ENCODE measurements around the gene ROBO2.
"Not testable (repeated sequence)": the region's sequence is repeated elsewhere in the genome, so short reads cannot be mapped to it uniquely, and the experiment has no call there.

Gene ROBO2

DNA sequence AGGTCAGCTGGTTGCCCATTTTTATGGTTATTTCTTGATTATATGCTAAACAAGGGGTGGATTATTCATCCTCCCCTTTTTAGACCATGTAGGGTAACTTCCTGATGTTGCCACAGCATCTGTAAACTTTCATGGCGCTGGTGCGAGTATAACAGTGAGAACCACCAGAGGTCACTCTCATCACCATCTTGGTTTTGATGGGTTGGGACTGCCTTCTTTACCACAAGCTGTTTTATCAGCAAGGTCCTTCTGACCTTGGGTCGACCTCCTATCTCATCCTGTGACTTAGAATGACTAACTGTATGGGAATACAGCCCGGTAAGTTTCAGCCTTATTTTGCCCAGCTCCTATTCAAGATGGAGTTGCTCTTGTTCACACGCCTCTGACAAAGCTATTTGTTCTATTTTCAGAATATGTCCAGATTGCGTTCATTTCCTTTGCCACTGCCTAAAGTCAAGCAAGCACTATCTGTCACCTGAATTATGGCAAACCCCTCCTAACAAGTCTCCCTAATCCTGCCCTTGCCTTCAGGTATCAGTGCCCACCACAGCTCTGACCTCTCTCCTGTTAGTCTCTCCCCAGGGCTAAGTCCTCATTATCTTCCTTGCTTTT, 308.5 kb downstream of the ROBO2 start:
- no peak for DNase-seq

DNA sequence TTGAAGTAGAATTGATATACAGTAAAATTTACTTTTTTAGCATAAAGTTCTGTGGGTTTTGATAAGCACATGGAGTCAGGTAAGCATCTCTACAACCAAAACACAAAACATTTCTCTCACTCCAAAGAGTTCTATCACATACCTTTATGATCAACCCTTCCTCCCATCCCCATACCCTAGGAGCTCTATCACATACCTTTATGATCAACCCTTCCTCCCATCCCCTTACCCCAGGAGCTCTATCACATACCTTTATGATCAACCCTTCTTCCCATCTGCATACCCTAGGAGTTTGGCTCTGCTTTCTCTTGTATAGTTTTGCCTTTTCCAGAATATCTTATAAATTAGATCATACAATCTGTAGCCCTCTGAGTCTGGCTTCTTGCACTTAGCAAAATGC, 315.1 kb downstream of the ROBO2 start:
- no peak for DNase-seq

DNA sequence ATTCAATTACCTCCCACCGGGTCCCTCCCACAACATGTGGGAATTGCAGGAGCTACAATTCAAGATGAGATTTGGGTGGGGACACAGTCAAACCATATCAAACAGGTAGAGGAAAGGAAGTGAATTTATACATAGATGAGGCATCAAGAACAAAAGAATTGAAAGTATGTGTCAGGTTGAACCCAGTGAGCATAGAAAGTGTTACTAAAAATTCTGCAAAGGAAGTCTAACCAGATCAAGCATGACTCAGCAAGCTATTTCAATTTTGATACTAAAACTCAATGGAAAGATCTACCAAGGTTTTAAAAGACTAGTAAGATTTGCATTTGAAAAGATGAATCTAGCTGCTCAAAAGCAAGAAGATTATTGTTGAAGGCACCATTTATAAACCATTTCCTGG, 323.0 kb downstream of the ROBO2 start:
- DNase-seq, result no peak

DNA sequence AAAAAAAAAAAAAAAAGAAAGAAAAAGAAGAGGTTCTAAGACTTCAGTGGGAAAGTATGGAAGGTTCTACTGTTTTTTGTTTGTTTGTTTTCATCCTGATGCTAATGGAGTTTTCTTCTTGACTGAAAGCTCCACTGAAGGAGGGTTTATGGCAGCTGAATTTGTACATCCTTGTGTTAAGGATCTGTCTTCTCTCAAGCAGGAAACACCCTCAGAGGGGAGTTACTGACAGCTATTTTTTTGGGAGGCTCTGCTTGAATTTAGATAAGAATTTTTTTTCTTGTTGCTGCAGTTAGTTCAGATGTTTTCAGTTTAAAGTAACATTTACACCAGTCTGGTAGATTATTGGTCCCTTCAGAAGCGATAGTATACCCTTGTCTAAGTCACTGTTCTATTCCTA, 325.3 kb downstream of the ROBO2 start:
- DNase-seq, result no peak

DNA sequence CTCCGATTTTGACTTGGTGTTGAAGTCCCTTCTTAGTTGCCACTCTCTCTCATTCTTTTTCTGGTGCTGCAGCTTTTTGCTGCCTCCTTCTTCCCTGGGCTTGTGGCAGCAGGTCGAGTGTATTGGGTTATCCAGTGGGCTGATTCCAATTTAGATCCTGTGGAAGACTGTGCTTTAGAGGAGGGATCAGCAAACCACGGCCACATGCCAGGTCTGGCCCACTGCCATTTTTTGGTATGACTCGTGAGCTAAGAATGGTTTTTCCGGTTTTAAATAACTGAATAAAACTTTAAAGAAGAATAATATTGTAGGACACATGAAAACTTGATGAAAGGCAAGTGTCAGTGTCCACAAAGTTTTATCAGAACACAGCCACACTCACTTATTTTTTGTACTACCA, 330.5 kb downstream of the ROBO2 start:
- no peak for DNase-seq

DNA sequence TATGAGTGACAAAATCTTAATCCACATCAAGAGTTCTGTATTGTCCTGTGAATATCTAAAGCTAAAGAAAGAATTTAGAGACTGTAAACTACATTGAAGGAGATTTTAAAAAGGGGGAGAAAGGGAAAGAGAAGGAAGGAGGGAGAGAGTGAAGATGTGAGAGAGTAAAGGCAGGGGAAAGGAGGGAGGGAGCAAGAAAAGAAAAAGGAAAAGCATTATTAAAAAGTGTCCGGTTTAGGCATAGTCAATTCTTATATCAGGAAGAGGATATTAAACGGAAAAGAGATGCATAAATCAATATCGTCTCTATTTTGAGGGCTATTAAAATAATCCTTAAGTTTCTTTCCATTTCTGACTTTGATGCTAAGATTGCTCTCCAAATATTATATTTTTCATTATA, 332.1 kb downstream of the ROBO2 start:
- no peak for DNase-seq

DNA sequence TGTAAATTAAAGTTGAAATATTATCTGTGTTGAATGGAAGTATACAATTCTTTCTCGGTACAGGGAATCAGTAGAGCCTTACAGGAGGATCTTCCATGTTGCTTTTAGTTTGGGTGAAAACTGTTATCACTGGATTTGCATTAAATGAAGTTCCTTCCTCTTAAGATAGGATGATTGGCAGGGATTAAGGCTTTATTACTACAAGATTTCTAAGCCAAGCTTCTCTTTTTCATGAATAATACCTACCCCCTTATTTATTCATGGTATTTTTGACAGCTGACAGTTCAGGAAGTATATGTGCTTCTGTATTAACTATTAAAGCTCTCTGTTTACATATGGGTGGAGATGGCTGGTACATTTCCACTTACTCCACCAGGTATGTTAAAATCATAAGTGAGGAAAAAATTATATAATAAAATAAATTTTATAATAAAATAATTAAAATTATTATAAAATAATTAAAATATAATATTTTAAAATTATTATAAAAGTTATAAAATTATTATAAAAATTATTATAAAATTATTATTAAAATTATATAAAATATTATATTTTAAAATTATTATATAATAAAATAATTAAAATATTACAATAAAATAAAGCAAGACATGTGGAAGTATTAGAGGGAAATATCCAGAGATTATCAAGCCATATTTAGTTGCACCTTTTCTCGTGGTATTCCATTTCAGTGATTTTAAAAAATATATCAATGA, 332.9 kb downstream of the ROBO2 start:
- DNase-seq, result no peak

DNA sequence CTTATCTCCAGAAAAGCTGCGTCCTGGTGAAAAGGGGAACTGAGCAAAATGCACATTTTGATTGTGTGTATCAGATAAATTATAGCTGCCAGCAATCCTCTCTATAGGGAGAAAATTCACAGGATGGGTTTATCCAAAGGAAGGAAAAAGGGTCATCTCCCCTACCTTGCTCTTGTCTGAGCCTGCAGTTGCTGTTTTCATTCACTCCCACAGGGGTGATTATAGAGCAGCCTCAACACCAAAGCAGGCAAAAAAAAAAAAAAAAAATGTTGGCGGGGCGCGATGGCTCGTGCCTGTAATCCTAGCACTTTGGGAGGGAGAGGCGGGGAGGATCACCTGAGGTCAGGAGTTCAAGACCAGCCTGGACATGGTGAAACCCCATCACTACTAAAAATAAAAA, 333.7 kb downstream of the ROBO2 start:
- no peak for DNase-seq

DNA sequence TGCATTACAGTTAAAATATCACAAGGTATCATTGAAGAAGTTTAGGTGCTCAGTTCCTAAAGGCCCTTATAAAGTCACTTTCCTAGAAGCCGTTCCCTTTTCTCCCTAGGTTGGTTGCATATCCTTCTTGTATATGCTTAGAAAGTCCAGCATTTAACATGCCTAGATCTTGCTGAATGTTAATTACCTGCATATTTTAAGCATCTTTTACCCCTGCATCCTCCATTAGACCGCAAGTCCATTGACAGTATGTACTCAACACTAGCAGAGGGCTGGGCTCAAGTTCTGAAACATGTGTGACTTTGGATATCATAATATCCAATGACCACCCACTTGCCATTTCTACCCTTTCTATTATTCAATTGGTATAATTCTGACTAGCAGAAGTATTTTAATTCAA, 336.6 kb downstream of the ROBO2 start:
- DNase-seq, result no peak

DNA sequence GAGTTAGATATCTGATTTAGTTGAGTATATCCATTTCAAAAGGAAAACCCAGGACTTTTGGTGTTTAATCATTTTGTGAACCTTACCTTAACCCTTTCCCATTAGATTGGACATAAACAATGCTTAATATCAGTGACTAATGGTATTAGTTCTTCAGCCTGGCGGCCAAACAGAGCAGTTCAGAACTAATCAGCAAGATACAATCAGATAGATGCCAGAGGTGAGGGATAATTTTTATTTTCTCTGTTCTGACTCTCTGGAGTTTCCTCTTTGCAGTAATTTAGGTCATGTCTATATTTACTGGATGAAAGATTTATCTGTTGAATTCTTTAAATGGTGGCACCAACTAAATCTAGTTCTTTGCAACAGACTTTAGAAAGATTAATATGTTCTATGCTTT, 337.8 kb downstream of the ROBO2 start:
- DNase-seq, result no peak

DNA sequence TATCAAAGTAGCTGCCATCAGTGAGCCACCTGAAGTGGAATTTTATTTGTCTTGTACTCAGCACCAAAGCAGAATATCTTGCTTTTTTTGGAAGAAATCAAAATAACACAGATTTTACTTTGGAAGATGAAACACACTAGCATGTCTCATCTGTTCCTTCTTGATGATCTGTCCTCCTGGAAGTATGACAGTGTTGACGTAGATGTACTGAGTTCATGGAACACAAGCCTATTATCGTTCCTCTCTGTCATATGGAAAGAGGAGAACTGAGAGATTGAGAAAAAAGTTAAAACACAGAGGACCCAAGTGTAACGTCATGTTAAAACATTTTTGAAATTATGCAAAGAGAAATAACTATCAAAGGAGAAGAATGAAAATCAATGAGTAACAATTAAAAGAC, 340.2 kb downstream of the ROBO2 start:
- no peak for DNase-seq

DNA sequence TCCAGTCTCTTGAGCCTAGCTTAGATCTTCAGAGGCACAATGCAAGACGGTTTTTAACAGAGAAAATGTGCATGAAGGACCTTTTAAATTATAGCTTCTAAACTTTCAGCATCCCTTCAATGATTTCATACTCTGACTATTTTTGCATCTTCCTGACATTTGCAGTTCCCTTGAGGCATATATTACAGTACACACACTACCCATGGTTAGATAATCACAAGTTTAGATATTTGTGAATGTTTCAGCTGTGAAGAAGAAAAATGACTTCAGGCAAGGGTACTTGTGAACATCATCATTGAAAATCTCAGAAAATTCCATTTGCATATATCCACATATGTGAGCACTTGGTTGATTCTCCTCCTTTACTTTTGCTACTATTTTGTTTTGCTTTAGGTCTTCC, 341.5 kb downstream of the ROBO2 start:
- DNase-seq, result no peak

DNA sequence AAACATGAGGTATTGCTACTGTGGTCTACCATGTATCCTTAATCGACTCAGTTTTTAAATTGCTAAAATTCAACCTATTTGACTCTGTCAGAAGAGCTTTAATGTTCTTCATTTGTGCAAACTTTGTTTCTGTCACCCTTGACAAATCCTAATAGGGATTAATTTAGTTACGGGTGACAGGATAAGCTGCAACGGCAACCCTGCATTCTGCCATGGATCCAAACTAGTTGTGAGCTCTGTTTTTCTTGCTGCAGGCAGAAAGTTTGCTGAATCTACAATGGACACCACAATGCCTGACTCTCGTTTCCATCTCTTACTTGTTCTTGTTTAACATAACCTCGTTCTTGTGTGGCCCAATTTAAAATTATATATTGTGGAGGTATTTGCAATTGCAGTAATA, 352.3 kb downstream of the ROBO2 start:
- no peak for DNase-seq

DNA sequence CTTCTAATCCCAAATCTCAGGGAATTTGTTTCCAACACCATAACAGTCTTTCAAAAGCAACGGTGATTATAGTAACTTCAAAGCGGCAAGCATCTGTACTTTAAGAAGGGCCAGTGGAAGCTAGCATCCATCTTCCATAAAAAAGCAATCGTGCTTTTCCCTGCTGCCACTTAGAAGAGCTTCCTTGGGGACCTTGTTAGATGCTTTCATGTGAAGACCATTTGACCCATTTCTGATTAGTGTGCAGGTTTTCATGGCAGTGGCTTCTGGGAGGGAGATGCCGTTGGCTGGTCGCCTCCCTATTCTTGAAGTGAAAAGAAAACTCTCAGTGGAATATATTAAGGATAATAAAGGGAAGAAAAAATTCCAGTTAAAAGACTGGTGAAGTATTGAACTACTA, 354.1 kb downstream of the ROBO2 start:
- DNase-seq, result no peak

DNA sequence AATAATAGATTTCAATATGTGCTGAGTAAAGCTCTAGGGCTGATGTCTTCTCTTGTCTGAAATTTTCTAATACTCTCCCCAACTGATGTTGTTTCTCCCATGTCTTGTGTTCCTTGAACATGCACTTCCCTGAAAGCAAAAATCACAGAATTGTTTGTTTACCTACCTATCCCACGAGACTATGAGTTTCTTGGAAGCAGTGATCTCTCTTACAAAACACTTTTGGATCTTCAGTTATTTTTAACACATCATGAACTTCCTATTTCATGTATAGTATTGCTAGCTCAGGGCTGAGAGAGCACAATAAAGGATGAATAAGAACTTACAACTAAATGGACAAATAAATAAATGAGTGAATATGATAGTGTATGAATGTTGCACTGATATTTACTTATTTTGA, 365.0 kb downstream of the ROBO2 start:
- no peak for DNase-seq

DNA sequence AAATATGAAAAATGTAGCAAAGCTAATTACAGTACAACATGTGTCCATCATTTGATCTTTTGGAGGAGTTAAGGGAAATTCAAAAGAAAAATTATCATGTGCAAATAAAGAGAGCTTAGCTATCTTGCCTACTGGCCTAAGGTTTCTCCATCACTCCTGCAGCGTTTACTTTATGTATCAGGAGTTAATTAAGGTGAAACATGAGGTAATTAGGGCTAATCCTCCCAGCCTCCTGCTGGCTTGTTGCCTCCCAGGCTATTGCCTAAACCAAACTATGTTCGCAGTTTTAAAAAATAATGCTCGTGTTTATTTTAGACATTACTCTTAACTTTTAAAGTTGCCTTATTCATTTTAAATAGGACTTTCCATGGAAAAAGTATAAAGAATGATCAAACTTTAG, 367.5 kb downstream of the ROBO2 start:
- DNase-seq, result no peak

DNA sequence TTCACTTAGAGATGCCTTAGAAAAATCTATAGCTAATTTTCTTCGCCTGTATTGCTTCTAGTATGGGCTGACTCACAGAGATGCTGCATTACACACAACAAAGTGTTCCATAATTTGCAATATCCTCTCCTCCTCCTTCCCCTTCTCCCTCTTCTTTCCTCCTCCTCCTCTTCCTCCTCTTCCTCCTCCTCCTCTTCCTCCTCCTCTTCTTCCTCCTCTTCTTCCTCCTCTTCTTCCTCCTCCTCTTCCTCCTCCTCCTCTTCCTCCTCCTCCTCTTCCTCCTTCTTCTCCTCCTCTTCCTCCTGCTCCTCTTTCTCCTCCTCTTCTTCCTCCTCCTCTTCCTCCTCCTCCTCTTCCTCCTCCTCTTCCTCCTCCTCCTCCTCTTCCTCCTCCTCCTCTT, 370.4 kb downstream of the ROBO2 start:
- not testable (repeated sequence) for DNase-seq

DNA sequence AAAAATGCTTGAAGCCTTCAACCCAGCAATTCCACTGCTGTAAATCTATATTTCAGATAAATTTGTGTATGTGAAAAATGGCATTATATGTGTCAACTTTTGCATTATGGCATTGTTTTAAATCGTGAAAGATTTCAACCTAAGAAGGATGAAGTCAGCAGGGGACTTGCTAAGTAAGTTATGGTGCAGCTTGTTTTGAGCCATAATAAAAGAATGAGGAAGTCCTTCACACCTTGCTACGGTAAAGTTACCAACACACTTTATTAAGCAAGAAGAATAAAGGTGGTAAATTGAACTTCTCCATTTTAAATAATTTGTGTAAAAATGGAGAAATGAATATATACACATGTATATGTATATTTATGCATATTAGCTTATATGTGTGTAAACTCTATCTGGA, 371.4 kb downstream of the ROBO2 start:
- DNase-seq, result no peak

DNA sequence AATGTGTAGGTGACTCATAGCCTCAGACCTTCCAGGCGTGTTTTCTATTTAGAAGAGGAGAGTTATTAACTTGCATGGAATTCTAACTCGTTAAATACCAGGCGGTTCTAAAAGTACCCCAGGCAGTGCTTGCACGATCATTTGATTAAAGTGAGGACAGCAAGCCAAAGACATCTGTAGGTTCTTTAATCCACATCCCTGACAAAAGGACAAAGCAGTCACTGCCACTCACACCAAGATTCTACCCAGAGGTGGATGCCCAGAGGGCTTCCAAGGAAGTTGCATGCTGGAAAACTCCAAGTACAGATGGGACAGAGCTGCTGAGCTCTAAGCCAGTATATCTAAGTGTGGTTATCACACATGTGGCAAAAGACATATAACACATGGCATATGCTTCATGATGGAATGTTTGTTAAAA, 372.1 kb downstream of the ROBO2 start:
- DNase-seq, result no peak

DNA sequence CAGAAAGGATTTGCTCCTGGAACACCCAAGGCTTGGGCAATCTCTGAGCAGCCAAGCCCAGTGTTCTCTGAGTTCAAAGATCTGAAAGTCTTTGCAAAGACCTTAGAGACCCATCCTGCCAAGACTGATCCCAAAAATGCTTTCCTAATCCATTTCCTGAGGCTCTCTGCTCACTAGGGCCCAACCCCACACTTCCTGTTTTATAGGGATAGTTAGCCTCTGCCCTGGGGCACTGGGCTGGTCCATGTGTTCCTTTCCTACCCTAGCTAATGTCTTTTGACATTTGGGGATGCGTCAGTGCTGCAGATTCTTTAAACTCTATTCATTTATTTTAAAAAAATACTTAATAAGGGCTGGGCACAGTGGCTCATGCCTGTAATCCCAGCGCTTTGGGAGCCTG, 372.7 kb downstream of the ROBO2 start:
- no peak for DNase-seq

DNA sequence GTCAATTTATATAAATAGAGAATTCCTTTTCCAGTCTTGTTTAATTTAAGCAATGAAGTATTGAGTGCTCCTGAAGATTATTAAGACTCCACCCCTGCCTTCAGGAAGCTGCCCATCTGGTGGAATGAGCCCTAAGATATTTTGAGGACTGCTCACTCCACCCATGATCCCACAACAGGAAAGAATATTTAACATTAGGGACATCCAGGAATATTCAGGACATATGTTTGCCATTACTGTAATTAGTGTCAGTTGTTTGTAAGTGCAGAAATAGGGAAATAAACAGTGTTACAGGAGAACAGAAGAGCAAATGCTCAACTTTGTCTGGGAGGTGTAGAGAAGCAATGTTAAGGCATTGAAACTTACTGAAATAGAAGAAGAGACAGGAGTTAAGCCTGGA, 375.0 kb downstream of the ROBO2 start:
- no peak for DNase-seq

DNA sequence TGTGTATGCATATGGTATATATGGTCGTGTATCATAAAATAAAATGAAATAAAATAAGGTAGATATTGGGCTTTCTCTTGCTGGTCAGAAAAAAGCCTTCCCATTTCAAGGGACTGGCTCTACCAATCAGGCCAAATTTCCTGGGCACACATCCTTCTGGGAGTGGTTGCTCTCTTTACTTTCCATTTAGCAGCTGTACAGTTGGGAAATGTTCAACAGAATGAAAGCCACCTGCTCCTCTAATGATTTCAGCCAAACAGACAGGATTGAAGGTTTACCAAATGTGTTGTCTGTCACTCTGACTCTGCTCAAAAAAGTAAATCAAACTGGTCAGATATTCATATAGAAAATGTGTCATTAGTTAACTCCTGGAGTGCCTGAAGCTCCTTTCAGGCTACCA, 380.4 kb downstream of the ROBO2 start:
- DNase-seq, result no peak

DNA sequence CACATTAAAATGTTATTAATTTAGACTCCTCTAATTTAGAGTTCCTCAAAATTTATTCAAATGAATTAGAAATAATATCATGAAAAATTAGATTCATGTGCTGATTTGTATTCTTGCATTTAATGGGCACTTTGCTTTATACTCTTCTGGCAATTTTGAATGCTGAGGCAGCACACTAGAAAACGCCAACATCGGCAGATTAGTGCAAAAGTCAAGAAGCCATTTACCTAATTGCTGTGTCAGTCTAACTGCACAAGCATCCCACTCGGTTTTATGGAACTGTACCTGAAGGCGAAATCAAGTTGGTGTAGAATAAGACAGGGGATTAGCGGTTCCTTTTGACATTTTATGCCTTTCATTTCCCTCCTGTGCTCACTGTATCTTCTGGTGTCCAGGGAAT, 382.0 kb downstream of the ROBO2 start:
- DNase-seq, result no peak

DNA sequence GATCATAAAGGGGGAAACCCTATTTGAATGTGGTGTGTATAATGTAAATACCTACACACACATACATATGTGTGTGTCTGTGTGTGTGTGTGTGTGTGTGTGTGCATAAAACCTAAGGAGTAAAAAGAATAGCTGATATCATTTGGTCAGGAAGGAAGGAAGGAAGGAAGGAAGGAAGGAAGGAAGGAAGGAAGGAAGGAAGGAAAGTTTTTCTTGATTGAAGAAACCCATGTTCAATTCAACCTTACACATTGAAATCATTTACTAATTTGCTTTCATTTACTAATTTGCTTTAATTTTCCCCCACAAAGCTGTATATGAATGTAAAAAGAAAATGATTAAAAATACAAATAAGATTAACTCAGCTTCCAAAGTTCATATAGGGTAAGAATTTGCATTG, 386.6 kb downstream of the ROBO2 start:
- DNase-seq, result no peak

DNA sequence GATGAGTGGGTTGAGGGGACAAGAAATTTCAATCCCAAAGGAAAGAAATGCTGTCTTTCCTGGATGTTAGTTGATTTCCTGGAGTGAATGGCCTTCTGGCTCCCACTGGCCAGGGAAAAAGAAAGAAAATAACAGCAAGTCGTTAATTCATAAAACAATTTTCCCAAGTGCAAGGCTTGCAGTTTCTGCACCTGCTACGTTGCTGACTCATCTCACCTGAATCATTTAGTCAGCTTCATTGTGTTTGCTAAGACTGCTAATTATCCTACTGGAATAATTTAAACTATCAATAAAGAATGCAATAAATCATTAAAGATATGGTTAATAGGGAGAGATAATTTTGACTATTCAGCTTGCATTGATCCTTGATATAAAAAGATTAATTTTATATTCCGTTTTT, 387.6 kb downstream of the ROBO2 start:
- DNase-seq, result no peak
